ENCODE measurements around the gene FOXE3. TPM values are rescaled to one million over a fixed set of nuclear protein-coding genes. Genes with fewer than 3 reads are reported as not detected.

FOXE3 gene
- total and polyA plus RNA-seq, 2 of the 8 experiments (the other 6 are each of a cell fraction or from before 2014, with no cell fraction given) = 0.18 TPM; not detected in 1

DNA sequence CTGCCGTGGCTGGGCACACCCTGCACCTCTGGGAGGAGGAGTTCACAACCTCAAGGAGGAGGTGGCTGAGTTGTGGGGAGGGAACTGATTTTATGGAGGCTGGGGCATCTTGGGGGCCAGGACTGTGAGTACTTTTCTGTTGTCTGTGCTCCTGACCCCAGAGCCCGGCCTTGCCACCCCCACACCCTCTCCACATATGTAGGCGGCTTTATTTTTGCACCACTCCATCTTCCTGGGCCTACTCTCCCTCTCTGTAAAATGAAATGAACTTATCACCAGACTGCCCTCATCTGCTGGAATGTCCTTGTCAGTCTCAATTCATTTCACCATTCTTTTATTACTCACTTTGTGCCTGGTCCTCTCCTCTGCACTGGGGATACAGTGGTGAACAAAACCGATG lies 34.5 kb downstream of the FOXE3 start:
- H3K56ac ChIP-seq (replicated peaks; ENCODE audit: insufficient read length, low read depth, low read length) = no peak overlapping the region

More for the DNA sequence above, 34.5 kb downstream of the FOXE3 start:
- no peak overlapping the region for H3K27ac ChIP-seq (ENCODE audit: low read depth, low read length)
- H3K79me2 ChIP-seq (ENCODE audit: control insufficient read depth in 1 of 2, insufficient read depth in 2 of 2, low read length in 2 of 2) = no peaks in the 10 kb centered on the region
- 78% methylated on average over 4 of the region's 4 CpGs; no CpG with 5 or more reads in 1 of the 2 experiments for WGBS, 2 experiments (ENCODE audit: extremely low coverage in 1 of 2, insufficient coverage in 1 of 2, insufficient read length in 1 of 2, insufficient replicate concordance in 2 of 2, low coverage in 1 of 2, low lambda C conversion rate in 2 of 2, missing lambda C conversion rate in 1 of 2)
- H3K27me3 ChIP-seq (replicated peaks in 1 of 4; ENCODE audit: control insufficient read depth in 3 of 4, extremely low read depth in 1 of 4, insufficient read depth in 3 of 4, low read length in 3 of 4) = peaks cover 61 to 68% (median 66%) of the 10 kb centered on the region in 4 experiments
- no peak overlapping the region for H4K91ac ChIP-seq (replicated peaks; ENCODE audit: insufficient read length, low read length)
- H3K23me2 ChIP-seq (ENCODE audit: low read depth, low read length) = 0 out of 2 replicates have a peak, but pooled peaks cover 1% of the 10 kb centered on the region
- TF ChIP-seq SAP30 (IDR thresholded peaks at IDR 0.05; ENCODE audit: insufficient read depth, insufficient replicate concordance, low read length) (no peak), SP4 (IDR thresholded peaks at IDR 0.05; ENCODE audit: low read length) (no peak), HDAC6 (IDR thresholded peaks at IDR 0.05; ENCODE audit: low read depth, low read length) (no peak), RNF2 (IDR thresholded peaks at IDR 0.05; ENCODE audit: borderline replicate concordance, low read depth, low read length, missing control alignments, poor library complexity, severe bottlenecking) (no peak), JUND (IDR thresholded peaks at IDR 0.05; ENCODE audit: low read length) (no peak), POLR2AphosphoS5 (IDR thresholded peaks at IDR 0.05; ENCODE audit: low read depth, low read length) (no peak), CBX5 (IDR thresholded peaks at IDR 0.05; ENCODE audit: low read depth, low read length) (no peak), CHD2 (IDR thresholded peaks at IDR 0.05; ENCODE audit: low read length) (no peak), EGR1 (IDR thresholded peaks at IDR 0.05; ENCODE audit: borderline replicate concordance, low read depth, low read length) (no peak), KDM1A (IDR thresholded peaks at IDR 0.05; ENCODE audit: borderline replicate concordance, low read length) (no peak), TAF1 (IDR thresholded peaks at IDR 0.05; ENCODE audit: low read depth, low read length) (no peak)
- TF ChIP-seq, protein P1, sequence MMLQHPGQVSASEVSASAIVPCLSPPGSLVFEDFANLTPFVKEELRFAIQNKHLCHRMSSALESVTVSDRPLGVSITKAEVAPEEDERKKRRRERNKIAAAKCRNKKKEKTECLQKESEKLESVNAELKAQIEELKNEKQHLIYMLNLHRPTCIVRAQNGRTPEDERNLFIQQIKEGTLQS (IDR thresholded peaks at IDR 0.05; ENCODE audit: insufficient read depth, low read depth, low read length) = no peak
- no peak overlapping the region for H3K18ac ChIP-seq (ENCODE audit: extremely low read depth, low read length)
- H4K5ac ChIP-seq (ENCODE audit: insufficient read length, low read depth, low read length) = no peak overlapping the region
- H4K8ac ChIP-seq (ENCODE audit: extremely low read depth, insufficient read depth, low read length) = no peak overlapping the region
- no peak overlapping the region for H2BK5ac ChIP-seq (ENCODE audit: low read depth, low read length)
- H3K23ac ChIP-seq (ENCODE audit: insufficient read length) = no peak overlapping the region
- 0 out of 4 replicates have a peak, but pooled peaks cover 0 to 5% of the 10 kb centered on the region in 2 experiments for H3K9me3 ChIP-seq (ENCODE audit: insufficient read depth in 2 of 2, low read depth in 1 of 2, low read length in 1 of 2)
- FAIRE-seq = no peak
- POLR2A ChIA-PET (ENCODE audit: partially characterized antibody) = interaction anchor here (1.0 to 1.6 kb wide), 4 partner anchors 14 to 275 kb away, joined by 3 to 4 read pairs (median 3); no protein-coding TSS in a partner anchor
- no peak overlapping the region for H2AK5ac ChIP-seq (ENCODE audit: low read depth, low read length)
- 0 out of 2 replicates have a peak overlapping the region, but pooled peaks have one; percentile 11 for H2BK12ac ChIP-seq (ENCODE audit: low read depth, low read length)
- no peak overlapping the region for H2BK20ac ChIP-seq (ENCODE audit: low read length)
- CTCF ChIA-PET (ENCODE audit: partially characterized antibody) = interaction anchor here (0.8 to 4.8 kb wide), 36 partner anchors 9 to 276 kb away, joined by 3 to 49 read pairs (median 9); partner anchors contain the start of gene FOXD2
- H2AFZ ChIP-seq (ENCODE audit: low read length) = no peak overlapping the region
- H3K4ac ChIP-seq (replicated peaks; ENCODE audit: insufficient read length, low read depth, low read length) = no peak overlapping the region
- H3K14ac ChIP-seq (ENCODE audit: insufficient read length) = no peak overlapping the region
- no peak for DNase-seq (ENCODE audit: low read depth in 1 of 2, low spot score in 2 of 2)
- peak overlapping the region; percentile 24 to 64; a peak in 3 of 4 replicates for H3K4me2 ChIP-seq (ENCODE audit: insufficient read depth in 1 of 2, low read depth in 2 of 2, low read length in 2 of 2)
- H3K4me1 ChIP-seq (replicated peaks in 1 of 4; ENCODE audit: control insufficient read depth in 3 of 4, insufficient read depth in 4 of 4, low read length in 3 of 4) = peaks cover 4 to 18% (median 12%) of the 10 kb centered on the region in 4 experiments
- H3K9ac ChIP-seq (replicated peaks in 1 of 4; ENCODE audit: extremely low read depth in 1 of 4, low read depth in 3 of 4, low read length in 3 of 4) = no peak overlapping the region
- H4K20me1 ChIP-seq (replicated peaks in 1 of 2; ENCODE audit: control insufficient read depth in 1 of 2, insufficient read depth in 2 of 2, low read length in 2 of 2) = peaks cover 6 to 19% of the 10 kb centered on the region in 2 experiments
- H3K36me3 ChIP-seq (ENCODE audit: control insufficient read depth in 2 of 4, insufficient read depth in 4 of 4, low read length in 3 of 4) = no peaks in the 10 kb centered on the region
- H2BK15ac ChIP-seq (ENCODE audit: low read length) = no peak overlapping the region
- no peaks in the 10 kb centered on the region for H3K79me1 ChIP-seq (ENCODE audit: low read depth, low read length)
- no peak overlapping the region for H3K4me3 ChIP-seq (ENCODE audit: extremely low read depth in 1 of 4, insufficient read depth in 2 of 4, low read depth in 3 of 4, low read length in 4 of 4)
- H2BK120ac ChIP-seq (replicated peaks; ENCODE audit: low read depth, low read length) = no peak overlapping the region

Measured in H1 (cell line).